ENCODE data around the gene KIAA1755.

GRCh38 chr20:38195521-38195920, 65.0 kb downstream of the KIAA1755 start:
- TF ChIP-seq, protein P1, sequence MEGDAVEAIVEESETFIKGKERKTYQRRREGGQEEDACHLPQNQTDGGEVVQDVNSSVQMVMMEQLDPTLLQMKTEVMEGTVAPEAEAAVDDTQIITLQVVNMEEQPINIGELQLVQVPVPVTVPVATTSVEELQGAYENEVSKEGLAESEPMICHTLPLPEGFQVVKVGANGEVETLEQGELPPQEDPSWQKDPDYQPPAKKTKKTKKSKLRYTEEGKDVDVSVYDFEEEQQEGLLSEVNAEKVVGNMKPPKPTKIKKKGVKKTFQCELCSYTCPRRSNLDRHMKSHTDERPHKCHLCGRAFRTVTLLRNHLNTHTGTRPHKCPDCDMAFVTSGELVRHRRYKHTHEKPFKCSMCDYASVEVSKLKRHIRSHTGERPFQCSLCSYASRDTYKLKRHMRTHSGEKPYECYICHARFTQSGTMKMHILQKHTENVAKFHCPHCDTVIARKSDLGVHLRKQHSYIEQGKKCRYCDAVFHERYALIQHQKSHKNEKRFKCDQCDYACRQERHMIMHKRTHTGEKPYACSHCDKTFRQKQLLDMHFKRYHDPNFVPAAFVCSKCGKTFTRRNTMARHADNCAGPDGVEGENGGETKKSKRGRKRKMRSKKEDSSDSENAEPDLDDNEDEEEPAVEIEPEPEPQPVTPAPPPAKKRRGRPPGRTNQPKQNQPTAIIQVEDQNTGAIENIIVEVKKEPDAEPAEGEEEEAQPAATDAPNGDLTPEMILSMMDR (IDR thresholded peaks at IDR 0.05 in 8 of 11, conservative IDR thresholded peaks at IDR 0.05 in 3 of 11), result no peak
- TF ChIP-seq POLR2A (IDR thresholded peaks at IDR 0.05) (no peak), POLR2AphosphoS5 (IDR thresholded peaks at IDR 0.05) (no peak)

Data from spleen (tissue), 7 donors.